HG03064 (cell line): Measurements from ENCODE around the gene ADD2.

Source experiments
- ATAC-seq: cut with Tn5 transposase; IDR thresholded peaks from one replicate; pipeline ENCODE4 v1.9.1; 2021; ENCODE audit warnings: low read depth; ENCODE audit not compliant: unreplicated experiment

The ADD2 gene

DNA sequence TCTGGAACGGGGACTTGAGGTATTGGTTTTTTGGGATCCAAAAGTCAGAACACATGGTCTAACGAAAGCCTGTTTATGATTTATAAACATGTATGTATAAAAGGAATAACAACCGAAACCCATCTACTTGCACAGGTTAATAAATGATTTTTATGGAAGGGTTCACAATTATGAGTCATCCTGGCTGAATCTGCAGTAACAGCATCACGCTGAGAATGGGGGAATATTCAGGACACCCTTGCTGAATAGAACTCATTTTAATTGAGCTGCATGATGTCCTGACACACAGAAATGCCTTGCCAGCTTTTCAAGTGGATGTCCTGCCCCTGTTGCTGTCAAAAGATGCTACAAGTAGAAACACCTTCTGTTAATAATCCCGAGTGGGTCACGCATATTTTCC is 159.6 kb downstream of the ADD2 start:
- no peak for ATAC-seq

GRCh38 chr2:70607121-70607561 is 160.9 kb downstream of the ADD2 start:
- no peak for ATAC-seq
